Liver (tissue), 9 donors: ENCODE results near the gene THRB. TPM values are rescaled to one million over a fixed set of nuclear protein-coding genes. Genes with fewer than 3 reads are reported as not detected.

ENCODE experiments used
- DNase-seq: peaks from one replicate; pipeline ENCODE4 v3.0.0-alpha.2; 2017; ENCODE audit warnings: low spot score
- H3K27ac ChIP-seq, 2 donors: one replicate each; pipeline ENCODE4 v1.7.0; 2013; ENCODE audit warnings: inconsistent platforms in 2 of 2, low read length in 2 of 2, control low read depth in 1 of 2, low read depth in 1 of 2, mild to moderate bottlenecking in 1 of 2
- H3K27me3 ChIP-seq, 4 donors: one replicate each; pipeline versions ENCODE4 v1.6.1 to v1.7.0; 2013; ENCODE audit warnings: low read length in 3 of 4, inconsistent platforms in 1 of 4, mild to moderate bottlenecking in 1 of 4, moderate library complexity in 1 of 4; ENCODE audit not compliant: control insufficient read depth in 4 of 4, insufficient read depth in 4 of 4
- H3K36me3 ChIP-seq, 4 donors: one replicate each; pipeline versions ENCODE4 v1.6.1 to v1.7.0; 2013; ENCODE audit warnings: low read length in 3 of 4, mild to moderate bottlenecking in 3 of 4, low read depth in 1 of 4, moderate library complexity in 1 of 4; ENCODE audit not compliant: control insufficient read depth in 4 of 4, insufficient read depth in 3 of 4
- H3K4me1 ChIP-seq, 4 donors: one replicate each; pipeline versions ENCODE4 v1.6.1 to v1.7.0; 2013; ENCODE audit warnings: low read length in 3 of 4, mild to moderate bottlenecking in 3 of 4, moderate library complexity in 1 of 4; ENCODE audit not compliant: control insufficient read depth in 4 of 4, insufficient read depth in 4 of 4
- H3K4me3 ChIP-seq, 3 donors: one replicate each; pipeline versions ENCODE4 v1.6.1 to v1.7.0; 2013; ENCODE audit warnings: low read length in 3 of 3, control low read depth in 1 of 3, low read depth in 1 of 3, mild to moderate bottlenecking in 1 of 3
- H3K9ac ChIP-seq, 2 donors: one replicate each; pipeline ENCODE4 v1.7.0; 2013; ENCODE audit warnings: low read length in 2 of 2, mild to moderate bottlenecking in 2 of 2, moderate library complexity in 2 of 2, control low read depth in 1 of 2, low read depth in 1 of 2
- H3K9me3 ChIP-seq, 4 donors: one replicate each; pipeline versions ENCODE4 v1.6.1 to v1.7.0; 2013; ENCODE audit warnings: low read length in 3 of 4; ENCODE audit not compliant: control insufficient read depth in 4 of 4
- ATF3 ChIP-seq: IDR thresholded peaks from 2 replicates; pipeline ENCODE4 v1.6.1; 2016; ENCODE audit warnings: antibody characterized with exemption
- CTCF ChIP-seq: fragments of 150-350 bp; IDR thresholded peaks from 2 replicates; pipeline ENCODE4 v1.5.1; 2017; ENCODE audit warnings: improper control_type of control experiment, low read depth, low read length; ENCODE audit not compliant: missing input control
- EGR1 ChIP-seq, 2 donors: IDR thresholded peaks; 2 replicates each; pipeline ENCODE4 v1.6.1; 2016 to 2018; ENCODE audit warnings: antibody characterized with exemption in 2 of 2, low read depth in 2 of 2
- FOXA1 ChIP-seq: IDR thresholded peaks from 2 replicates; pipeline ENCODE4 v1.6.1; 2016; ENCODE audit warnings: antibody characterized with exemption
- FOXA2 ChIP-seq: IDR thresholded peaks from 2 replicates; pipeline ENCODE4 v1.6.1; 2016; ENCODE audit warnings: antibody characterized with exemption
- GABPA ChIP-seq, 2 donors: IDR thresholded peaks in 1 of 2; conservative IDR thresholded peaks in 1 of 2; 2 replicates each; pipeline ENCODE4 v1.6.1; 2016; ENCODE audit warnings: antibody characterized with exemption in 2 of 2, mild to moderate bottlenecking in 1 of 2, moderate library complexity in 1 of 2
- HNF4A ChIP-seq, 2 donors: conservative IDR thresholded peaks; 2 replicates each; pipeline ENCODE4 v1.6.1; 2016; ENCODE audit warnings: antibody characterized with exemption in 2 of 2, mild to moderate bottlenecking in 2 of 2
- HNF4G ChIP-seq: IDR thresholded peaks from 2 replicates; pipeline ENCODE4 v1.6.1; 2016; ENCODE audit warnings: antibody characterized with exemption
- JUND ChIP-seq, 2 donors: IDR thresholded peaks; 2 replicates each; pipeline ENCODE4 v1.6.1; 2016; ENCODE audit warnings: antibody characterized with exemption in 2 of 2
- MAX ChIP-seq: IDR thresholded peaks from 2 replicates; pipeline ENCODE4 v1.6.1; 2016; ENCODE audit warnings: antibody characterized with exemption
- NR2F2 ChIP-seq: IDR thresholded peaks from 2 replicates; pipeline ENCODE4 v1.6.1; 2016; ENCODE audit warnings: antibody characterized with exemption
- REST ChIP-seq: IDR thresholded peaks from 2 replicates; pipeline ENCODE4 v1.6.1; 2016; ENCODE audit warnings: antibody characterized with exemption, mild to moderate bottlenecking
- RXRA ChIP-seq, 2 donors: IDR thresholded peaks; 2 replicates each; pipeline ENCODE4 v1.6.1; 2017 to 2018; ENCODE audit warnings: antibody characterized with exemption in 2 of 2, mild to moderate bottlenecking in 1 of 2
- SP1 ChIP-seq: IDR thresholded peaks from 2 replicates; pipeline ENCODE4 v1.6.1; 2018; ENCODE audit warnings: antibody characterized with exemption, mild to moderate bottlenecking
- TAF1 ChIP-seq: conservative IDR thresholded peaks from 2 replicates; pipeline ENCODE4 v1.6.1; 2016; ENCODE audit warnings: antibody characterized with exemption, mild to moderate bottlenecking
- YY1 ChIP-seq: IDR thresholded peaks from 2 replicates; pipeline ENCODE4 v1.6.1; 2016; ENCODE audit warnings: antibody characterized with exemption, mild to moderate bottlenecking
- ZBTB33 ChIP-seq: IDR thresholded peaks from 2 replicates; pipeline ENCODE4 v1.6.1; 2016; ENCODE audit warnings: antibody characterized with exemption
- WGBS: extraction: QIAGEN DNeasy Blood & Tissue Kit; methylation state at CpG from one replicate; pipeline ENCODE4 v1.1.7; 2013; 5-methylcytosine and 5-hydroxymethylcytosine counted together
- polyA plus RNA-seq, 2 donors: library from polyadenylated mRNA; stranded (reverse) in 1 of 2; unstranded in 1 of 2; fragments of 200-250 nt in 1 of 2; fragments of >200 nt in 1 of 2; fragmentation: Nextera tagmentation in 1 of 2; extraction: Ambion mirVana in 1 of 2; gene quantifications; one replicate each; pipeline versions ENCODE4 v1.2.1 to v1.2.3, GENCODE V29; 2013 to 2015
- total RNA-seq, 2 donors: library from RNA; depleted of rRNA; stranded (reverse); fragments of >200 nt; gene quantifications; one replicate each; pipeline ENCODE4 v1.2.3, GENCODE V29; 2014
- donor health status: healthy.
- donor health status: healthy.
- donor health status: healthy.
- donor health status: healthy.
- donor health status: healthy.

Gene THRB
- total and polyA plus RNA-seq, 4 donors = 5.9 to 23.9 (median 9.3) TPM

- no peak for TF ChIP-seq ATF3
- no peak for TF ChIP-seq JUND (IDR thresholded peaks at IDR 0.05)
Measured at GRCh38 chr3:24299246-24299805, 195.3 kb downstream of the THRB start (continued).

- Histone ChIP-seq H3K4me3 (no peak overlapping the region), H3K27me3 (no peaks in the 10 kb centered on the region), H3K27ac (no peak overlapping the region), H3K9ac (no peak overlapping the region), H3K36me3 (peaks cover 0 to 11% (median 8%) of the 10 kb centered on the region in 4 donors), H3K4me1 (peaks cover 0 to 1% (median 0%) of the 10 kb centered on the region in 4 donors), H3K9me3 (peaks cover 0 to 8% (median 8%) of the 10 kb centered on the region in 4 donors)
- 96% methylated on average over 5 of the region's 5 CpGs for WGBS
- DNase-seq = no peak
- no peak for TF ChIP-seq FOXA1
- TF ChIP-seq YY1 = no peak
- no peak for TF ChIP-seq GABPA (IDR thresholded peaks at IDR 0.05 in 1 of 2, conservative IDR thresholded peaks at IDR 0.05 in 1 of 2)
- TF ChIP-seq TAF1 = no peak
Measured at GRCh38 chr3:24296441-24297205, 198.0 kb downstream of the THRB start.

GRCh38 chr3:24294150-24294549 lies 200.5 kb downstream of the THRB start:
- peaks cover 0 to 8% (median 8%) of the 10 kb centered on the region in 4 donors for H3K9me3 ChIP-seq
- H3K27ac ChIP-seq = no peak overlapping the region
- H3K36me3 ChIP-seq = peaks cover 0 to 11% (median 8%) of the 10 kb centered on the region in 4 donors
- 96% methylated on average over 2 of the region's 2 CpGs for WGBS
- no peak overlapping the region for H3K4me3 ChIP-seq
- H3K9ac ChIP-seq = no peak overlapping the region
- H3K27me3 ChIP-seq = no peaks in the 10 kb centered on the region
- DNase-seq = no peak
- TF ChIP-seq FOXA1 (no peak), ZBTB33 (no peak), FOXA2 (no peak), YY1 (no peak), ATF3 (no peak), REST (no peak), JUND (IDR thresholded peaks at IDR 0.05) (no peak), EGR1 (IDR thresholded peaks at IDR 0.05; ENCODE audit: low read depth in 2 of 2) (no peak), TAF1 (no peak), SP1 (no peak), RXRA (IDR thresholded peaks at IDR 0.05) (no peak), GABPA (IDR thresholded peaks at IDR 0.05 in 1 of 2, conservative IDR thresholded peaks at IDR 0.05 in 1 of 2) (no peak), NR2F2 (no peak), HNF4A (conservative IDR thresholded peaks at IDR 0.05) (no peak), CTCF (no peak), HNF4G (no peak), MAX (no peak)
- no peaks in the 10 kb centered on the region for H3K4me1 ChIP-seq
